Skeletal muscle tissue (tissue), 4 donors: Measurements from ENCODE around the gene STK33. TPM values are rescaled to one million over a fixed set of nuclear protein-coding genes. Genes with fewer than 3 reads are reported as not detected.

Source experiments
- H3K27ac ChIP-seq: one replicate; pipeline ENCODE4 v1.7.0; 2013; ENCODE audit warnings: mild to moderate bottlenecking, low read depth, low read length, inconsistent platforms
- H3K27me3 ChIP-seq, 3 donors: one replicate each; pipeline ENCODE4 v1.7.0; 2013; ENCODE audit warnings: low read length in 3 of 3; ENCODE audit not compliant: control insufficient read depth in 3 of 3, insufficient read depth in 3 of 3
- H3K36me3 ChIP-seq, 3 donors: one replicate each; pipeline ENCODE4 v1.7.0; 2013; ENCODE audit warnings: low read length in 3 of 3; ENCODE audit not compliant: control insufficient read depth in 3 of 3, insufficient read depth in 3 of 3
- H3K4me1 ChIP-seq, 3 donors: one replicate each; pipeline ENCODE4 v1.7.0; 2013; ENCODE audit warnings: low read length in 3 of 3, mild to moderate bottlenecking in 3 of 3; ENCODE audit not compliant: control insufficient read depth in 3 of 3, insufficient read depth in 3 of 3
- H3K4me3 ChIP-seq, 3 donors: one replicate each; pipeline ENCODE4 v1.7.0; 2013; ENCODE audit warnings: low read length in 3 of 3
- H3K9ac ChIP-seq, 3 donors: one replicate each; pipeline ENCODE4 v1.7.0; 2013; ENCODE audit warnings: low read length in 3 of 3, mild to moderate bottlenecking in 3 of 3, moderate library complexity in 2 of 3, low read depth in 1 of 3
- H3K9me3 ChIP-seq, 3 donors: one replicate each; pipeline ENCODE4 v1.7.0; 2013; ENCODE audit warnings: low read length in 3 of 3; ENCODE audit not compliant: control insufficient read depth in 3 of 3
- total RNA-seq: library from RNA; depleted of rRNA; stranded (reverse); fragments of >200 nt; gene quantifications from one replicate; pipeline ENCODE4 v1.2.3, GENCODE V29; 2014
- donor health status: Osteomylitis.

The STK33 gene
- total RNA-seq, 1 donor from 2014 or later, result 3.1 TPM

DNA sequence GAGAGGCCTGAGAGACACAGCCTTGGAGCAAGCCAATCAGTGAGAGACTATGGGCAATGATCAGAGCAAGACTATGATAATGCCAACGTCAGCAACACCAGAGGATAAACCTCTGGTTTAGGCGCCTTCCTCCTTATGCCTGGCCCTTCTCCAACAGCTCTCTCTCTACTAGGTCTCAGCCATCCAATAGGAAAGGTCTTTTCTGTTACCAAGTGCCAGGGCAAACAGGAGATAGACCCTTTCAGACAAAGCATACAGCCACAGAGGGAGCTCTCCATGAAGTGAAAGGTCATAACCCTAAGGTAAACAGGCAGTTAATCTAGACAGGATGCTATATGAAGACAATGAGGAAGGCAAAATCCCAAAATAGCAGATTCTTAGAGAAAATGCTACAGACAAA is 9.5 kb downstream of the STK33 start:
- H3K4me1 ChIP-seq, result no peaks in the 10 kb centered on the region
- H3K9me3 ChIP-seq, result no peaks in the 10 kb centered on the region
- no peak overlapping the region for H3K9ac ChIP-seq
- H3K27me3 ChIP-seq, result no peaks in the 10 kb centered on the region
- no peak overlapping the region for H3K4me3 ChIP-seq
- H3K36me3 ChIP-seq, result no peaks in the 10 kb centered on the region
- no peak overlapping the region for H3K27ac ChIP-seq

DNA sequence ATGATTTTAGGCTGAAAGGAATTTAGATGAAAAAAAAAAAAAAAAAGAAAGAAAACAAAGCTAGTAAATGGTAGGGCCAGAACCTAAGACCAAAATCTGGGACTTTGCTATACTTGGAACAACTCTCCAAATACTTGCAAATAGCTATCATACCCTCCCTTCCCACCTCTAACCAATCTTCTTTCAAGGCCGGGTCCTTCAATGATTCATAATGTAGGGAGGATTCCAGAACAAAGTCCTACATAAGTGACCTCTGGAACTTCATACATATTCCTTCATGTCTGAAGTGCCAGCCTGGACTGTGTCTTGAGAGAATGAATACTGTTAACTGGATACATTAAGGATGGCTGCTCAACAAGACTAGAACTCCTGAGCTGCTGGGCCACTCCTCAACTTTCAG is 9.9 kb downstream of the STK33 start:
- Histone ChIP-seq H3K36me3 (no peaks in the 10 kb centered on the region), H3K27ac (no peak overlapping the region), H3K9me3 (no peaks in the 10 kb centered on the region), H3K4me1 (no peaks in the 10 kb centered on the region), H3K27me3 (no peaks in the 10 kb centered on the region), H3K9ac (no peak overlapping the region), H3K4me3 (no peak overlapping the region)

- no peaks in the 10 kb centered on the region for H3K4me1 ChIP-seq
- H3K9me3 ChIP-seq, result no peaks in the 10 kb centered on the region
- H3K27ac ChIP-seq, result no peak overlapping the region
- H3K4me3 ChIP-seq, result no peak overlapping the region
- H3K27me3 ChIP-seq, result no peaks in the 10 kb centered on the region
- no peaks in the 10 kb centered on the region for H3K36me3 ChIP-seq
- H3K9ac ChIP-seq, result no peak overlapping the region
These were observed 12.7 kb downstream of the STK33 start for GRCh38 chr11:8581300-8581699.

DNA sequence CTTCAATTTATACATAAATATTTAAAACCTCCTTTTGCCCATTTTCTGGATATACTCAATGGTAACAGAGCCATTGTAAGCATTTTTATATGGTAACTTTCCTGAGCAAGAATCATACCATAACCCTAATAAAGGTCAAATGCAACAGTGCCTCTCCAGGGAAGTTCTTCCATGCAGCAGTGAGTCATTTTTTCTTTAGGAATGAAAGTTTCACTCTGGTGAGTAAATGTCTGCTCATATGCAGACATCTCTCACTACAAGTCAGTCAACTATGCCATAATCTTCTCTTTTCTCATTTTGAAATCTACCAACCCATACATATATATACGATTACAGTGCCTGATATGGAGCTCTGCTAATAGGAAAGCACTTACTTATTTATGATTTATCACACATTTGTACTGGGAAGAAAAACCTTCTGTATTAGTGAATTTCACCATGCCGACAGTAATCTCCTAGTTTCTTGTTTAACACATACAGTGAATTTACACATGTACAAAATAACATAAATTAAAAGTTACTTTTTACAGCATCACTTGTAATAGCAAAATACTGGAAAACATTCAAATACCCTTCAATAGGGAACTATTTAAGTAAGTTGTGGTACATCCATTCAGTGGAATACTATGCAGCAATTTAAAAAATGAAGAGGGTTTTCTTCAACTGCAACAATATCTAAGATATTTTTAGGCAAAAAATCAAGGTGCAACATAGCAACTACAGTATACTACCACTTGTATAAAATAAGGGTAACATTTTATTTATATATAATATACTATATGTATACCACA is 16.0 kb downstream of the STK33 start:
- no peak overlapping the region for H3K9ac ChIP-seq
- no peaks in the 10 kb centered on the region for H3K4me1 ChIP-seq
- H3K27me3 ChIP-seq, result no peaks in the 10 kb centered on the region
- no peak overlapping the region for H3K4me3 ChIP-seq
- H3K36me3 ChIP-seq, result no peaks in the 10 kb centered on the region
- H3K27ac ChIP-seq, result no peak overlapping the region
- no peaks in the 10 kb centered on the region for H3K9me3 ChIP-seq

DNA sequence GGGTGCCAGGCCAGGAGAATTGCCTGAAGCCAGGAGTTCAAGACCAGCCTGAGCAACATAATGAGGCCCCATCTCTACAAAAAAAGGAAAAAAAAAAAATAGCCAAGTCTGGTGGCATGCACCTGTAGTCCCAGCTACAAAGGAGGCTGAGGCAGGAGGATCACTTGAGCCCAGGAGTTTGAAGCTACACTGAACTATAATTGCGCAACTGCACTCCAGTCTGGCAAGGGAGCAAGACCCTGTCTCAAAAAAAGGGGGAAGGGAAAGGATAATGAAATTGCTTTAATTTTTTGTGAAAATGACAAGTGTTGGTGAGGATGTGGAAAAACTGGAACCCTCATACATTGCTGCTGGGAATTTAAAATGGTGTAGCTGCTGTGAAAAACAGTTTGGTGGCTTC is 19.2 kb downstream of the STK33 start:
- Histone ChIP-seq H3K9ac (no peak overlapping the region), H3K36me3 (no peaks in the 10 kb centered on the region), H3K27me3 (no peaks in the 10 kb centered on the region), H3K27ac (no peak overlapping the region), H3K9me3 (no peaks in the 10 kb centered on the region), H3K4me1 (no peaks in the 10 kb centered on the region), H3K4me3 (no peak overlapping the region)

- H3K36me3 ChIP-seq, result no peaks in the 10 kb centered on the region
- no peaks in the 10 kb centered on the region for H3K9me3 ChIP-seq
- no peak overlapping the region for H3K9ac ChIP-seq
- no peak overlapping the region for H3K27ac ChIP-seq
- H3K4me3 ChIP-seq, result no peak overlapping the region
- H3K4me1 ChIP-seq, result no peaks in the 10 kb centered on the region
- no peaks in the 10 kb centered on the region for H3K27me3 ChIP-seq
These were observed 20.3 kb downstream of the STK33 start for GRCh38 chr11:8573777-8574176.

DNA sequence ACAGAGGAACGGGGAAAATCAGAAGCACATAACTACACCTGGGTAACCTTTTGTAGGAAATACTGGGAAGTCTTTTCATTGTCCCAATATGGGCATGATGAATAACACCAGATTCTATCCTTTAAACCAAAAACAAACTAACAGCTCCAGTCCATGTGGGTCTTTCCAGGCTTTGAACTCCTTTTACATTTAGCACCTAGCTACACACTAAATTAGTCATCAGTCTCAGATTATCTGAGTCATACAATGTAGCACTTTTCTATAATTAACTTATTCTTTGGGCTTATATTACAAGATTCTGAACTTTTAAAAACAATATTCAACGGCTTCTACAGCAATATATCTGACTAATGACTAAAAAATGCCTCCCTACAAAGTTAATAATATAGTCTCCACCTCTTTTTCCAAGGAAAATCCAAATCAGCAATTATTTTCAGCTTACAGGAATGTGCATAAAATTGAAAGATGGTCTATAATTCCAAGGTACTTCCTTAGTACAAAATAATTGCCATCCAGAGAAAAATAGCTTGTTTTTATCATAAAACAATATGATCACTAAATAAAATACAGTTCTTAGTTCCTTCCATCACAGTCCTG is 26.3 kb downstream of the STK33 start:
- H3K9me3 ChIP-seq, result no peaks in the 10 kb centered on the region
- H3K9ac ChIP-seq, result no peak overlapping the region
- no peak overlapping the region for H3K27ac ChIP-seq
- no peaks in the 10 kb centered on the region for H3K4me1 ChIP-seq
- H3K4me3 ChIP-seq, result no peak overlapping the region
- H3K27me3 ChIP-seq, result peaks cover 0 to 4% (median 0%) of the 10 kb centered on the region in 3 donors
- no peaks in the 10 kb centered on the region for H3K36me3 ChIP-seq

GRCh38 chr11:8566613-8567210 is 27.3 kb downstream of the STK33 start:
- Histone ChIP-seq H3K27me3 (peaks cover 0 to 4% (median 0%) of the 10 kb centered on the region in 3 donors), H3K36me3 (no peaks in the 10 kb centered on the region), H3K9me3 (no peaks in the 10 kb centered on the region), H3K4me3 (no peak overlapping the region), H3K27ac (no peak overlapping the region), H3K4me1 (no peaks in the 10 kb centered on the region), H3K9ac (no peak overlapping the region)

DNA sequence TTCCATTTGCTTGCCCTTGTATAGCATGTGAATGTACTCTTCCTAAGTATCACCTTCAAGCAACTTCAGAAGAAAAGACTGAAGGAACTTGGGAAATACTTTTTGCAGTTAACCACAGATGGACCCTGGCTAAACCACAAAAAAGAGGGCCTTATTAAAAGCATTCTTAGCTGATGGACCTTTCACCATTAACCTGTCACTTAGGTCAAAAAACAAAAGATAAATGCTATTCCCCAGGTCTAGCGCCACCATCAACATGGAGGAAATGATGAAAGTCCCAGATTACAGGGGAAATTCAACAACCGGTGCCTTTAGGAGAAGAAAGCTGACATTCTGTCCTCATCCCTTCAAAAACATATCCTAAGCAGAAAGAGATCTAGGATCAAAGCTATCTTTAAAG is 29.5 kb downstream of the STK33 start:
- H3K27me3 ChIP-seq, result peaks cover 0 to 4% (median 0%) of the 10 kb centered on the region in 3 donors
- no peak overlapping the region for H3K27ac ChIP-seq
- H3K9ac ChIP-seq, result no peak overlapping the region
- H3K9me3 ChIP-seq, result peaks cover 0 to 3% (median 0%) of the 10 kb centered on the region in 3 donors
- H3K4me3 ChIP-seq, result no peak overlapping the region
- H3K36me3 ChIP-seq, result no peaks in the 10 kb centered on the region
- no peaks in the 10 kb centered on the region for H3K4me1 ChIP-seq

GRCh38 chr11:8561461-8561860 is 32.6 kb downstream of the STK33 start:
- H3K27me3 ChIP-seq, result peaks cover 0 to 4% (median 0%) of the 10 kb centered on the region in 3 donors
- H3K9ac ChIP-seq, result no peak overlapping the region
- no peak overlapping the region for H3K4me3 ChIP-seq
- H3K9me3 ChIP-seq, result peaks cover 0 to 3% (median 0%) of the 10 kb centered on the region in 3 donors
- H3K36me3 ChIP-seq, result no peaks in the 10 kb centered on the region
- H3K27ac ChIP-seq, result no peak overlapping the region
- no peaks in the 10 kb centered on the region for H3K4me1 ChIP-seq
